ENCODE measurements around the gene E4F1.

DNA sequence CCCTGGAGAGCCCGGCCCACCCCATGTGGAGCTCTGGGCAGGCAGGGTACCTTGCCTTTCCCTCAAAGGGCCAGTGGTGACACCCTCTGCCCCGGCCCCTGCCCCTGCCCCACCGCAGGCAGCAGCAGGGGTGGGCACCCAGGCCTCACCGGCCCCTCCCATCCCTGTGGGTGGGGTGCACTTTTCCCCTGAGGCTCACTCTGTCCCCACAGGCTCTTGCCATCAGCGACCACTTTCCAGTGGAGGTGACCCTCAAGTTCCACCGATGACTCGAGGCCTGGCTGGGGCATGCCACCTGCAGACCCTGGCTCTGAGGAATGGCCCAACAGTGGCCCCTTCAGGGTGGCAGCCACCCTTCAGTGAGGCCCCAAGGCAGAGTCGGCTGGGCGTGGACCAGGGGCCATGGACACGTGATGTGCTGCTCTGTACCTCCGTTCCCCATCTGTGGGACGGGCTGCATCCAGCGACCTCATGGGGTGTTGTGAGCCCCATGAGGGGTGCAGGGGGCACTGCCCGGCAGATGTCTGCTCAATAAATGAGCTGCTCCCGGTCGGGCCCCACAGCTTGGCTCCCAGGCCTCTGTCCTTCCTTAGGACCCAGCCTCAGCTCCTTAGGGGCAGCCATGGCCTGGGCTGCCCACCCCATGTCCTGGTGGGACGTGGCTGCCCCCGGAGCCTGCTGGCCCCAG is 14.9 kb downstream of the E4F1 start:
- TF ChIP-seq, protein P1, sequence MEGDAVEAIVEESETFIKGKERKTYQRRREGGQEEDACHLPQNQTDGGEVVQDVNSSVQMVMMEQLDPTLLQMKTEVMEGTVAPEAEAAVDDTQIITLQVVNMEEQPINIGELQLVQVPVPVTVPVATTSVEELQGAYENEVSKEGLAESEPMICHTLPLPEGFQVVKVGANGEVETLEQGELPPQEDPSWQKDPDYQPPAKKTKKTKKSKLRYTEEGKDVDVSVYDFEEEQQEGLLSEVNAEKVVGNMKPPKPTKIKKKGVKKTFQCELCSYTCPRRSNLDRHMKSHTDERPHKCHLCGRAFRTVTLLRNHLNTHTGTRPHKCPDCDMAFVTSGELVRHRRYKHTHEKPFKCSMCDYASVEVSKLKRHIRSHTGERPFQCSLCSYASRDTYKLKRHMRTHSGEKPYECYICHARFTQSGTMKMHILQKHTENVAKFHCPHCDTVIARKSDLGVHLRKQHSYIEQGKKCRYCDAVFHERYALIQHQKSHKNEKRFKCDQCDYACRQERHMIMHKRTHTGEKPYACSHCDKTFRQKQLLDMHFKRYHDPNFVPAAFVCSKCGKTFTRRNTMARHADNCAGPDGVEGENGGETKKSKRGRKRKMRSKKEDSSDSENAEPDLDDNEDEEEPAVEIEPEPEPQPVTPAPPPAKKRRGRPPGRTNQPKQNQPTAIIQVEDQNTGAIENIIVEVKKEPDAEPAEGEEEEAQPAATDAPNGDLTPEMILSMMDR (conservative IDR thresholded peaks at IDR 0.05 in 1 of 2, IDR thresholded peaks at IDR 0.05 in 1 of 2; ENCODE audit: low read depth in 1 of 2, low read length in 2 of 2), result no peak
- no peak for TF ChIP-seq EZH2 (IDR thresholded peaks at IDR 0.05; ENCODE audit: low read length, missing control alignments)

All from fibroblast of lung (primary cell).